HT1080 (cell line): ENCODE data around the gene SLC25A1. TPM values are rescaled to one million over a fixed set of nuclear protein-coding genes. Genes with fewer than 3 reads are reported as not detected.

ENCODE experiments used
- DNase-seq: peaks from one replicate; pipeline ENCODE4 v3.0.0-alpha.2; 2015; ENCODE audit warnings: low read depth
- total RNA-seq: library from RNA; depleted of rRNA; stranded (reverse); fragments of >200 nt; shearing (Covaris generic); gene quantifications from 2 replicates; pipeline ENCODE4 v1.2.3, GENCODE V29; 2014

SLC25A1 gene
- total RNA-seq, 1 experiment from 2014 or later: 82.2 TPM

- no peak for DNase-seq
Measured at GRCh38 chr22:19139974-19140373, 38.6 kb downstream of the SLC25A1 start.

- DNase-seq: no peak
Measured at GRCh38 chr22:19139001-19139356, 39.6 kb downstream of the SLC25A1 start.

- DNase-seq: no peak
Measured at GRCh38 chr22:19138217-19139000, 40.1 kb downstream of the SLC25A1 start.

- no peak for DNase-seq
Measured at GRCh38 chr22:19137384-19138216, 40.9 kb downstream of the SLC25A1 start.

- no peak for DNase-seq
Measured at GRCh38 chr22:19136915-19137314, 41.6 kb downstream of the SLC25A1 start.

- DNase-seq: no peak
Measured at GRCh38 chr22:19134874-19135273, 43.7 kb downstream of the SLC25A1 start.

GRCh38 chr22:19134176-19134831, 44.2 kb downstream of the SLC25A1 start:
- no peak for DNase-seq

GRCh38 chr22:19133561-19133960, 45.0 kb downstream of the SLC25A1 start:
- no peak for DNase-seq

GRCh38 chr22:19132693-19133400, 45.7 kb downstream of the SLC25A1 start:
- DNase-seq: no peak

GRCh38 chr22:19132153-19132552, 46.4 kb downstream of the SLC25A1 start:
- DNase-seq: no peak

GRCh38 chr22:19131685-19132015, 46.9 kb downstream of the SLC25A1 start:
- DNase-seq: no peak

- DNase-seq: no peak
Measured at GRCh38 chr22:19130959-19131684, 47.4 kb downstream of the SLC25A1 start, which contains the start of gene TSSK2. Gene TSSK2, plus strand, starts transcription at chr22:19131308. Its CDS starts 92 bp downstream, at chr22:19131400.

GRCh38 chr22:19129871-19130270, 48.7 kb downstream of the SLC25A1 start:
- no peak for DNase-seq

- no peak for DNase-seq
Measured at GRCh38 chr22:19128946-19129727, 49.4 kb downstream of the SLC25A1 start.

GRCh38 chr22:19128009-19128401, 50.5 kb downstream of the SLC25A1 start:
- no peak for DNase-seq

GRCh38 chr22:19127329-19128008, 51.1 kb downstream of the SLC25A1 start:
- DNase-seq: no peak

GRCh38 chr22:19126309-19127273, 51.9 kb downstream of the SLC25A1 start:
- no peak for DNase-seq
